Naive thymus-derived CD8-positive, alpha-beta T cell (primary cell): ENCODE measurements around the gene CDC37. TPM values are rescaled to one million over a fixed set of nuclear protein-coding genes. Genes with fewer than 3 reads are reported as not detected.
"Not testable (repeated sequence)": the region's sequence is repeated elsewhere in the genome, so short reads cannot be mapped to it uniquely, and the experiment has no call there.

Experiments used
- ATAC-seq, 2 donors: fragments of 150-1000 bp; cut with Tn5 transposase in 1 of 2; sonication (Bioruptor Pico), chemical (Tn5 transposase) in 1 of 2; 1 replicate in 1 of 2; 2 replicates in 1 of 2; pipeline ENCODE4 v1.10.0; 2021; ENCODE audit warnings: mild to moderate bottlenecking in 2 of 2, moderate library complexity in 2 of 2
- POLR2A ChIA-PET: fragments of 350-600 bp; sonication (Branson Sonifier 250); formaldehyde crosslinking; loops from one replicate; lab custom pipeline; 2021; ENCODE audit warnings: antibody characterized with exemption; lab: Charles Lee
- DNase-seq, 10 donors: peaks; one replicate each; pipeline versions ENCODE4 v3.0.0 to v3.0.0-alpha.2; 2020 to 2022
- H3K27ac Mint-ChIP-seq, 10 donors: one replicate each; pipeline ENCODE4 v1.8.0; 2020 to 2022; ENCODE audit warnings: mild to moderate bottlenecking in 10 of 10, mixed read lengths in 10 of 10, moderate library complexity in 4 of 10, inconsistent platforms in 1 of 10
- H3K27me3 Mint-ChIP-seq, 5 donors: one replicate each; pipeline ENCODE4 v1.8.0; 2021 to 2022; ENCODE audit warnings: mixed read lengths in 5 of 5
- H3K36me3 Mint-ChIP-seq, 3 donors: one replicate each; pipeline ENCODE4 v1.8.0; 2020 to 2022; ENCODE audit warnings: mixed read lengths in 3 of 3, mild to moderate bottlenecking in 2 of 3, inconsistent platforms in 1 of 3
- H3K4me1 Mint-ChIP-seq, 4 donors: one replicate each; pipeline ENCODE4 v1.8.0; 2021 to 2022; ENCODE audit warnings: mixed read lengths in 4 of 4
- H3K4me3 Mint-ChIP-seq, 10 donors: one replicate each; pipeline ENCODE4 v1.8.0; 2020 to 2022; ENCODE audit warnings: mild to moderate bottlenecking in 10 of 10, mixed read lengths in 10 of 10, moderate library complexity in 6 of 10, inconsistent platforms in 1 of 10
- H3K9me3 Mint-ChIP-seq, 9 donors: one replicate each; pipeline ENCODE4 v1.8.0; 2020 to 2022; ENCODE audit warnings: mixed read lengths in 9 of 9, mild to moderate bottlenecking in 3 of 9, inconsistent platforms in 1 of 9, moderate library complexity in 1 of 9
- polyA plus RNA-seq, 3 donors: library from polyadenylated mRNA; unstranded; fragments of 300-500 nt; fragmentation: Illumina TruSeq; gene quantifications; one replicate each; pipeline ENCODE4 v1.2.3, GENCODE V29; 2021
- total RNA-seq, 8 experiments: library from RNA in 2 of 8; stranded (reverse) in 2 of 8; gene quantifications; one replicate each; pipeline ENCODE4 v1.2.3 and lab custom pipeline; 2021 to 2026

The CDC37 gene
- total and polyA plus RNA-seq, 5 experiments from 2014 or later, result 63.2 to 158 (median 81.1) TPM

- Mint-ChIP-seq H3K27ac (peak overlapping the region in 2 of 10 donors; percentile 24 to 59), H3K4me1 (peaks cover 1 to 10% (median 7%) of the 10 kb centered on the region in 4 donors), H3K36me3 (peaks cover 0 to 82% (median 11%) of the 10 kb centered on the region in 3 donors), H3K9me3 (no peaks in the 10 kb centered on the region), H3K4me3 (no peak overlapping the region), H3K27me3 (no peaks in the 10 kb centered on the region)
- POLR2A ChIA-PET, result interaction anchor here (0.7 kb wide), 1 partner anchor 381 kb away, joined by 3 read pairs; no protein-coding TSS in a partner anchor
- DNase-seq, result no peak
- no peak for ATAC-seq
Observed at GRCh38 chr19:10368101-10368803, 35.1 kb downstream of the CDC37 start.

GRCh38 chr19:10366950-10367512 is 36.3 kb downstream of the CDC37 start:
- not testable (repeated sequence) for H3K9me3 Mint-ChIP-seq, H3K27ac Mint-ChIP-seq, H3K4me3 Mint-ChIP-seq, H3K27me3 Mint-ChIP-seq, ATAC-seq, DNase-seq
- POLR2A ChIA-PET, result interaction anchor here (0.6 kb wide), 1 partner anchor 60 kb away, joined by 3 read pairs; no protein-coding TSS in a partner anchor
- H3K4me1 Mint-ChIP-seq, result peaks cover 0 to 11% (median 7%) of the 10 kb centered on the region in 4 donors
- H3K36me3 Mint-ChIP-seq, result peaks cover 0 to 80% (median 11%) of the 10 kb centered on the region in 3 donors

GRCh38 chr19:10365518-10365917 is 37.8 kb downstream of the CDC37 start:
- Mint-ChIP-seq H3K9me3 (no peaks in the 10 kb centered on the region), H3K36me3 (peaks cover 0 to 85% (median 11%) of the 10 kb centered on the region in 3 donors), H3K4me1 (peaks cover 0 to 11% (median 8%) of the 10 kb centered on the region in 4 donors), H3K4me3 (no peak overlapping the region), H3K27ac (no peak overlapping the region), H3K27me3 (no peaks in the 10 kb centered on the region)
- POLR2A ChIA-PET, result no interaction called here
- ATAC-seq (no peak), DNase-seq (no peak)

- Mint-ChIP-seq H3K36me3 (peaks cover 0 to 86% (median 11%) of the 10 kb centered on the region in 3 donors), H3K9me3 (no peaks in the 10 kb centered on the region), H3K27me3 (no peaks in the 10 kb centered on the region), H3K4me3 (no peak overlapping the region), H3K4me1 (peaks cover 0 to 11% (median 8%) of the 10 kb centered on the region in 4 donors), H3K27ac (no peak overlapping the region)
- ATAC-seq (no peak), DNase-seq (no peak)
- POLR2A ChIA-PET, result no interaction called here
Observed at GRCh38 chr19:10364644-10365043, 38.7 kb downstream of the CDC37 start.

GRCh38 chr19:10363789-10364281 is 39.5 kb downstream of the CDC37 start:
- Mint-ChIP-seq H3K27ac (peak overlapping the region in 2 of 10 donors; percentile 18 to 43), H3K4me1 (peaks cover 0 to 5% (median 2%) of the 10 kb centered on the region in 4 donors), H3K27me3 (no peaks in the 10 kb centered on the region), H3K36me3 (peaks cover 0 to 84% (median 9%) of the 10 kb centered on the region in 3 donors), H3K9me3 (no peaks in the 10 kb centered on the region), H3K4me3 (no peak overlapping the region)
- ATAC-seq (no peak), DNase-seq (no peak)
- POLR2A ChIA-PET, result no interaction called here

GRCh38 chr19:10362259-10362658 is 41.1 kb downstream of the CDC37 start:
- POLR2A ChIA-PET, result interaction anchor here (0.7 kb wide), 2 partner anchors 18 to 42 kb away, joined by 3 to 4 read pairs; partner anchors contain the start of gene TYK2
- Mint-ChIP-seq H3K4me3 (no peak overlapping the region), H3K4me1 (peaks cover 0 to 4% (median under 1%) of the 10 kb centered on the region in 4 donors), H3K36me3 (peaks cover 0 to 78% (median 8%) of the 10 kb centered on the region in 3 donors), H3K9me3 (no peaks in the 10 kb centered on the region), H3K27me3 (no peaks in the 10 kb centered on the region), H3K27ac (no peak overlapping the region)
- ATAC-seq (no peak), DNase-seq (no peak)

- H3K36me3 Mint-ChIP-seq, result peaks cover 0 to 76% (median 8%) of the 10 kb centered on the region in 3 donors
- no peak overlapping the region for H3K27ac Mint-ChIP-seq
- H3K9me3 Mint-ChIP-seq, result no peaks in the 10 kb centered on the region
- no peak overlapping the region for H3K4me3 Mint-ChIP-seq
- H3K4me1 Mint-ChIP-seq, result peaks cover 0 to 4% (median under 1%) of the 10 kb centered on the region in 4 donors
- POLR2A ChIA-PET, result no interaction called here
- DNase-seq (no peak), ATAC-seq (no peak)
- H3K27me3 Mint-ChIP-seq, result no peaks in the 10 kb centered on the region
Observed at GRCh38 chr19:10361569-10362011, 41.8 kb downstream of the CDC37 start.

GRCh38 chr19:10356431-10356830 is 46.9 kb downstream of the CDC37 start:
- Mint-ChIP-seq H3K4me3 (no peak overlapping the region), H3K36me3 (peaks cover 0 to 74% (median 12%) of the 10 kb centered on the region in 3 donors), H3K4me1 (peaks cover 0 to 5% (median 0%) of the 10 kb centered on the region in 4 donors), H3K27ac (peak overlapping the region in 2 of 10 donors; percentile 19 to 29), H3K9me3 (no peaks in the 10 kb centered on the region), H3K27me3 (no peaks in the 10 kb centered on the region)
- DNase-seq, result no peak
- no peak for ATAC-seq
- POLR2A ChIA-PET, result no interaction called here

- H3K4me3 Mint-ChIP-seq, result no peak overlapping the region
- peaks cover 0 to 59% (median 9%) of the 10 kb centered on the region in 3 donors for H3K36me3 Mint-ChIP-seq
- DNase-seq (peak in 6 of 10 donors; percentile 17 to 38 (median 26)), ATAC-seq (peak; percentile 44 to 49)
- POLR2A ChIA-PET, result interaction anchor here (1.1 kb wide), 1 partner anchor 38 kb away, joined by 3 read pairs; the partner anchor contains the start of gene FDX2
- H3K9me3 Mint-ChIP-seq, result no peaks in the 10 kb centered on the region
- H3K27me3 Mint-ChIP-seq, result no peaks in the 10 kb centered on the region
- H3K27ac Mint-ChIP-seq, result no peak overlapping the region
- H3K4me1 Mint-ChIP-seq, result peaks cover 0 to 3% (median 0%) of the 10 kb centered on the region in 4 donors
Observed at GRCh38 chr19:10353793-10354391, 49.5 kb downstream of the CDC37 start.

GRCh38 chr19:10352764-10353671 is 50.3 kb downstream of the CDC37 start:
- H3K9me3 Mint-ChIP-seq, result no peaks in the 10 kb centered on the region
- DNase-seq, result no peak
- no peak overlapping the region for H3K27ac Mint-ChIP-seq
- no peak for ATAC-seq
- H3K27me3 Mint-ChIP-seq, result no peaks in the 10 kb centered on the region
- no peak overlapping the region for H3K4me3 Mint-ChIP-seq
- peaks cover 0 to 3% (median 0%) of the 10 kb centered on the region in 4 donors for H3K4me1 Mint-ChIP-seq
- H3K36me3 Mint-ChIP-seq, result peaks cover 0 to 55% (median 9%) of the 10 kb centered on the region in 3 donors
- POLR2A ChIA-PET, result interaction anchor here (1.1 kb wide), 1 partner anchor 37 kb away, joined by 3 read pairs; the partner anchor contains the start of gene FDX2

- Mint-ChIP-seq H3K4me3 (no peak overlapping the region), H3K9me3 (no peaks in the 10 kb centered on the region)
- POLR2A ChIA-PET, result no interaction called here
Observed at GRCh38 chr19:10346509-10346908, 56.8 kb downstream of the CDC37 start.

More at GRCh38 chr19:10346509-10346908, 56.8 kb downstream of the CDC37 start:
- ATAC-seq (no peak), DNase-seq (no peak)
- Mint-ChIP-seq H3K36me3 (peaks cover 0 to 8% (median 2%) of the 10 kb centered on the region in 3 donors), H3K4me1 (peaks cover 0 to 3% (median 0%) of the 10 kb centered on the region in 4 donors), H3K27ac (no peak overlapping the region), H3K27me3 (no peaks in the 10 kb centered on the region)
